HT1080 (cell line): Measurements from ENCODE around the gene BMPER. TPM values are rescaled to one million over a fixed set of nuclear protein-coding genes. Genes with fewer than 3 reads are reported as not detected.

Experiments
- DNase-seq: peaks from one replicate; pipeline ENCODE4 v3.0.0-alpha.2; 2015; ENCODE audit warnings: low read depth
- total RNA-seq: library from RNA; depleted of rRNA; stranded (reverse); fragments of >200 nt; shearing (Covaris generic); gene quantifications from 2 replicates; pipeline ENCODE4 v1.2.3, GENCODE V29; 2014

The BMPER gene
- total RNA-seq, 1 experiment from 2014 or later = 3.8 TPM

DNA sequence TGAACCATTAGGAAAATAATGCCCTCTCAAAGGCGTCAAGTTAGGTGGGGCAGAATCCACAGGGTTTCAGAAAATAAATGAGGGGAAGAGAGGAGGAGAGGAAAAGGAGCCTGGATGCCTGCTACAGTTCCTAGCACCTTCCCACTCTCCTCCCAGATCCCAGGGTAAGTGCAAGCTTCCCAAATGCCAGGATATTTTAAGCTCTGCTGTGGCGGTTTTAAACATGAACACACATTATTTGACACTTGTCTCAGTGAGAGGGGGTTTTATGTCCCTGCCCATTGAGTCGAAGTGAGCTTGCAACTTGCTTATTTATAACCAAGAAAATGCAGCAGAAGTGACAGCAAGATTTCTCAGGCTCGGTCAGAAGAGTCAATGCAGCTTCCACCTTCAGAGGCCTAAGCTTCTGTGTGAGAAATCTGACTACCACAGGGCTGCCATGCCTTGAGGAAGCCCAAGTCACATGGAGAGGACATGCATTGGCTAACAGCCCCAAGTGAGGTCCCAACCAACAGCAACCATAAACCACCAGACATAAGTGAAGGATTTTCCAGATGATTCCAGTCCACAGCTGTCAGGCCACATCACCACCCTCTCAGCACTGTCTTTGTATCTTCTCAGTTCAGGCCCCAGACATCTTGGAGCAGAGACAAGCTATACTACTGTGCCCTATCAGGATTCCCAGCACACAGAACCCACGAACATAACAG lies 17.9 kb upstream of the BMPER start:
- DNase-seq = no peak

DNA sequence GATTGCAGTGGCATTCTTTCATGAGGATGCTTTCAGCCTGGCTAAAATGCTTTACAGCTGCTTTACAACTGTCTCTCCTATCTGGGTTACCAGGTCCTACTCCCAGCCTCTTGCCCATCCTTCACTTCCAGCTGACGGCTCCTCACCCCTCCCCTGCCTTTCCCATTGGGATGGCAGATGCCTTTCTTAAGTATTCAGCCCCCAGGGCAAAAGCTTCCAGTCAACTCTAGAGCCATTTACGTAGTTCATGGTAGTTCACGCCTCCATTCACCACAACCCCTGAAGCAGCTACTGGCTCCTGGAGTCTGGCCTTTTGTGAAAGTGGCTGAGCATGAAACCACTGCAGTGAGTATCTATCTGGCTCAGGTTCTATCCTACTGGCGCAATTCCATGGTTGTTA lies 17.2 kb upstream of the BMPER start:
- DNase-seq = no peak

DNA sequence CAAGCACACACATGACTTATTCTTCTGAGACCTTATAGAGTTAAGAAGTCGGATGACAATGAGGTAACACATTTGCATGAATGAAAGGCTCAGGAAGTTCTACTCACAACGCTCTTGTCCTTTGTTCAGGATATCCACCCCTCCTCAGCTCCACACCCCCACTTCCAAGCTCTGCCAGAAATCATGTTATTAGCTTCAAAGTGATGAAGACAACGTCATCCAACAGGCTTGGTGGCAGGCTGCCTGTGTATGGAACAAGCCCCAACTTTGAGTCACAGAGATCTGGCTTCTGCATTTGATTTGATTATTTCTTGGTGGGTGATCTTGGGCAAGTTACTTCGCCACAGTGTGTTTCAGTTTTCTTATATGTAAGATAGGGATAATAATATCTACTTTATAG lies 12.4 kb upstream of the BMPER start:
- no peak for DNase-seq

DNA sequence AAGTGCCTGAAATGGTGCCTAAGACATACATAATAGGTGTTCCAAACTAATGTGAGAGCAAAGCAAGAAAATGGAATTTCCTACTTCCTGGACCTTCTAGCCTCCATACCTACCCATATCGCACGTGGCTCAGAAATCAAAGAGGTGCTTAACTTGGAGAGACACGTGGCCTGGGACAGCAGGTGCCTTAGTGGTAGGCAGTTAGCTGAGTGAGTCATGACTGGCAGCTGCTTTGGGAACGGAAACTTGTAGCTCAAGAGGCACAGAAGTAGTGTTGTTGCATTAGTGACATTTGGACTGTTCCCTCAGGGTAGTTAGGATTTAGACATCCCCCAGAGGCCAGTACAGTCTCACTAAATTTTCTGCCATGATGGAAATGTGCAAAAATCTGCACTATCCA lies 12.0 kb upstream of the BMPER start:
- no peak for DNase-seq

DNA sequence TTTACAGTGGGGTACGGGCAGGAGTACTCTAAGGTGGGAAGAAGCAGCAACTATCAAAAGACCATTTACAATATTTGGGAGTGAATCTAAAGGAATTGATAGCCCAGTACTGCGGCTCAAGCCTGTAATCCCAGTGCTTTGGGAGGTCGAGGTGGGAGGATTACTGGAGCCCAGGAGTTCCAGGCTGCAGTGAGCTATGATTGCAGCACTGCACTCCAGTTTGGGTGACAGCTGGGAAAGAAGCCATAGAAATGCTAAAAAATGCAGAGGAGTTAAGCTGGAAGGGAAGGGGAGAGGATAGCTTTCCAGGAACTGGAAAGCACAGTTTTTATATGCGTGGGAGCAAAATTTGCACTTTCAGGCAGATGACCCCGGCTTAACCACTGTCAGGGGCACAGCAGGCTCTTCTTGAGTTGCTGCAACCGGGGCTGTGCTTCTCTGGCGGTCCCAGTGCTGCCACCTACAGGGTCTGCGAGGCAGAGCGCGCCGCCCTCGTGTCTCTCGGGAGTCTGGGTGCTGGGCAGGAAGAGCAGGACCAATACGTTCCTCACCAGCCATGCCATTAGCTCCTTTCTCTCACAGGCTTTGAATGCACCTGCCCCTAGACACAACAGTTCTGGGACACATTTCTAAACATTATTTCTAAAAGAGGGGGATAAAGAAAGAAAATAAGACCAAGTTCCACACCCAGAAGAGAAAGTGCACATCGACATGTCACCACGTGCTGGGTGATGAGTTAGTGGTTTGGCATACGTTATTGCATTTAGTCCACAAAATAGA lies 10.1 kb upstream of the BMPER start:
- DNase-seq = peak; percentile 84

DNA sequence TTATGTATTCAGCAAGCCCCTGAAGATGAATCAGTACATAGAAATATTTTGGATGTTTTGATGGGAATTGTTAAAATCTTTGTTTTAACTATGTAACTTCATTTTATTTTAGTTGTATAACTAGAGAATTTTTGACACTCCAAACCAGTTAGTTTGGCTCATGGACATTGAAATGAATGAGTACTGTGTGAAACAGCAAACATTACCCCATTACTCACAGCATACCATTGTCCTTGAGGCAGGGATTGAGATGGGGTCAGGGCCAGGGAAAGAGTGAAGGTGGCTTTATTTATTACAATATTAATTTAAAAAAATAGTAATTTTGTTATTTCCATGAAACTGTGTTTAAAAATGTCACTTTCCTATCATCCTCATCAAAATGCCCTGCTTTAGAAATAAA lies 4.8 kb upstream of the BMPER start:
- DNase-seq = no peak

DNA sequence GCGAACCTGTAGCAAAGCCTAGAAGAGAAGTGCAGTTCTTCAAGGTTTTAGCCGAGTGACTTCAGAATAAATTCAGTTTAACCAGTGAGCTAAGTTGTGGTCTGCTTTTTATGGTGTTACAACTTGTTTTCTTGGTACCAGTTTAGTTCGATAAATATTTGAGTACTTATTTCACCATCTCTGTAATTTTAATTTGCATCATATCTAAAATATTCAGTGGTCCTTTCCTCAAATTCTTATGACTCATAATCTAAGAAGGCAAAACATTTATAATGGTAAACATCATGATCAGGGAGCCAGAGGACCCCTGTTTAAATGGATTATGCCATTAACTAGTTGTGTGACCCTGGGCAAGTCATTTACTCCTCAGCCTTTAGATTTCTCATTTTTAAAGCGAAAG lies 4.1 kb upstream of the BMPER start:
- DNase-seq = no peak

DNA sequence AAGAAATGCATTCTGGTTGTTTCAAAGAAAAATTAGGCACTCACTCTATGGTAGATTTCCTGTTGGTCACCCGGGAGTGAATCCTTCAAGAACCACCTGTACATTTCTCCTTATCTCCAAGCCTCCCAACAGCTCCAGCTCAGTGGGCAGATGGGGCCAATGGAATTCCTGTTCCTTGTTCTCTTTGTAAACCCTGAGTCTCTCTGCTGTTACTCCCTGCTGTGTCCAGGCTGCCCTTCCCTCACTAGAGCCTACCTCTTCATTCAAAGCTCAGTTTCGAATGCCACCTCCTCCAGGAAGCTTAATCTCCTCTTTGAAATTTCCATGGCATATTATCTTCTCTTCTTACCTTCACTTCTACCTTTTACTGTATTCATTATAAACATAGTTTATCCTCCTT lies 3.5 kb upstream of the BMPER start:
- DNase-seq = no peak

DNA sequence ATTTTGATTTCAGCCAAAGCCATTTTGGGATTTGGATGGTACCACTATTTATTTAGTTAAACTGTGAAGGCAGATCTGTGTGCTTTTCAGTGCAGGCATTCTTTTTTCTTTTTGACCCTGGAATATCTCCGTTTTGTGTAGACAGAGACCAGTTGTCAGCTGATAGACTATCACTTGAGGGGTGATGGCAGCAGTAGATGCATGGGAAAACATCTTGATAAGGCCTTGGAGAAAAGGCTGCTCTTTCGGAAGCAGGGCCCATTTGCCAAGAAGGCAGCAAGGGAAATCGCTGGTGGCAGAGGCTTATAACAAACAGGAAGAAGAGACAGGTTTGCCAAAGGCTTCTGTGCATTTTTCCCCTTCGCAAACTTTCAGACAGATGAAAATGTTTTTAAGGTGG lies 2.6 kb upstream of the BMPER start:
- DNase-seq = no peak

DNA sequence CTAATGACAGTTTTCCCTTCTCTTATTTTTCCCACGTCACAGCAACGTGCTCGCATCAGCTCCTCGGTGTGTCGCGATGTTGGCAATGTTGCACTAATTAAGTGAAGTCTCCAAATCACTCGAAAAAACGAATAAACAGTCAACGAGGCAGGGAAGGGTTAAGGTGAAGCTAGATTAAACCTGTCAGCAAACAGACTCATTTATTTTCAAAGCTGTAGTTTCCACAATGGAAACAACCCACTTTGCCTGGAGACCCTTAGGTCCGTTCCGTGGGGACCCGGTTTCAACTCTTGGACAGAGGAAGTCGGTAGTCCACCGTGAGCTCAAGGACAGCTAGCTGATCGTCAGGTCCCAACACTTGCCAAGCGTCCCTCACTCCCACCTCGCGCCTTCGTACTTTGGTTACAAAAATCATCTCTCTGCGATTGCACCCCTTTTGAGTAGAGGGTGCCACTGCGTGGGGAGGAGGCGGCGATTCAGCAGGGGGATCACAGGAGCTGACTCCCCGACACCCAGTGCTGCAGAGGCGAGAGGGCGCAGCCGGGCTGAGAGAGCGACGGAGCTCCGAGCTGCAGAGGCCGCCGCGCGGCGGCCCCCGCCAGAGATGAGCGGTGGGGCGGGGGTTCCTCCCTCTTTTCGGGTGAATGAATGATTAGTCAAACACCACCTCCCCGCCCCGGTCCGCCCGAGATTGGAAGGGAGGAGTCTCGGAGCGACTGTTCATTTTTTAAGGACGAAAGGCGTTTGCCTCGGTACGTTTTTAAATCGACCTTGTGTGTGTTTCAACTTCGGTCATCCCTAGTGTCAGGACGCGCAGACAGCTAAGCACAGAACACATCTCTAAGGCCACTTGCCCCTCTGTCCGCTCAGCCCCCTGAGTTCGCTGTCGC lies 1.3 kb upstream of the BMPER start:
- no peak for DNase-seq

DNA sequence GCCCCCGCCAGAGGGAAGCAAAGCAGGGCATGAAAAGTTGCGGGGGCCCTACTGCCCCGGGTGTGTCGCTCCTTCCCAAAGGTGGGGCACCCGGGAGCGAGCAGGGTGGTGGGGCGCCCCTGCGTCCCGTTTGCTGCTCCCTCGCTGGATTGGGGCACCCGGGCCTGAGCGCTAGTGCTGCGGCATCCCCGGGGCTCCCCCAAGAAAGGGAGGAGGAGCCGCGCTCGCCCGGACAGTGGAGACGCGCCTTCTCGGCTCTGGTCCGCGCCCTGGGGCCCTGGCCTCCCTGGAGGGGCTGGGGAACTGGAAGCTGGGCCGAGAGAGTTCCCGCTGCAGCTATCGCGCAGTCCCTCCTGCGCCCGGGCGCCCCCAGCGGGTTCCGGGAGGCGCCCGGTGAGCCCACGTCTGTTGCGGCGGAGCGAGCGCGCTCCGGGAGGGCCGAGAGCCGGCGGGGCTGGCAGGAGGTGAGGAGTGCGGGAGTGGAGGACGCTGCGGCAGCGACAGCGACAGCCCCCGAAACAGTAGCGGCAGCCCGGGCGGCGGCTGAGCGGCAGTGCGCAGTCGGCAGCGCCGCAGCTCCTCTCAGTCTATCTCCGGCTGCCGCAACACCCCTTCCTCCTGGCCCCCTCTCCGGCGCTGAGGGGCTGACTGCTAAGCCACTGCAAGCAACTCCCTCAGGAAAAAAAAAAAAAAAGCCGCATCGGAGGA lies 504 bp upstream of the BMPER start:
- peak; percentile 62 for DNase-seq

DNA sequence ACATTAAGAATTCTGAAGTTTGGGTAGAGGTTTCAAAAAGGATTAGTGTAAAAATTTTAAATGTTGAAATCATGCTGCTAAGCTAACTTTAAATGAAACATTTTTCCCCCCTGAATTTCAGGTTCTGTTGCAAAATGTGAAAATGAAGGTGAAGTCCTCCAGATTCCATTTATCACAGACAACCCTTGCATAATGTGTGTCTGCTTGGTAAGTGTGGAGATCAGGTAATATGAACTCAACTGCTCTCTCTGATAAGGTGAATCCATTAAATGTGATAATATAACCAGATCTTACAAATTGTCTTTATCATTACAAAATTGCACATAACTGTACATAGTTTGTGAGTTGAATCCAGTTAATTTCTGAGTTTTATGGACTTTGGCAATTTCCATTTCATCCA lies 1.4 kb downstream of the BMPER start:
- no peak for DNase-seq

DNA sequence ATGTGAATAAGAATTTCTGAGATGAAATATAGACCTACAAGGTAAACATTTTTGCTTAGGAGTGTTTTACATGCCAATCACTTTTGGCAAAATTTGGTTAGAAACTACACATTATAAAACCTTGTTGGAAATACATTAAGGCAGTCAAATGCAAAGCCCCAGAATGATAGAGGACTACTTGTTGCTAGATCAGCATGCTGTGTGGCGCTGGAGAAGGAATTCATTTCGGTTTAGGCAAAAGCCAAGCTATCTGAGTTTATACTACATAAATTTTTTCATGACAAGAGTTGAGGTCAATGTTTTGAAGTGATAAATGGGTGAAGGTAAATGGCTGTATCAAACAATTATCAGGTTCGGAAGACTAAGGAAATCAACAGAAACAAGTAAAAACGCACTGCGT lies 2.3 kb downstream of the BMPER start:
- DNase-seq = no peak

DNA sequence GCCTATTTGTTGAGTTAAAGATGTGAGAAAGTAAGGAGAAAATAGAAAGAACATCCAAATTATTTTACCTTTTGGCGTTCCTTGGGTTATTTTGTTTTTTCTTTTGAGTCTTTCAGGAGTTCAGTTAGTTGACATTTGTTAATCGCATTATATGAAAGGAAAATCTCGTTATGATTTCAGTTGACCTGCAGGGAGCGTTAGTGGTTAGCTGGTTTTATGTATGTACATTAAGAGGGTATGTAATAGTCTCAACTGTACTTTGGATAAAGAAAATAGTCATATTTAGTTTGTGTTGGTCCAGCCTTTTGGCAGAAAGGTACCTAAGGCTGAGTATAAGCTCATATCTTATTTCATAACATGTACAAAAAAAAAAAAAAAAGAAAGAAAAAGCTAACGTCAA lies 4.0 kb downstream of the BMPER start:
- no peak for DNase-seq

DNA sequence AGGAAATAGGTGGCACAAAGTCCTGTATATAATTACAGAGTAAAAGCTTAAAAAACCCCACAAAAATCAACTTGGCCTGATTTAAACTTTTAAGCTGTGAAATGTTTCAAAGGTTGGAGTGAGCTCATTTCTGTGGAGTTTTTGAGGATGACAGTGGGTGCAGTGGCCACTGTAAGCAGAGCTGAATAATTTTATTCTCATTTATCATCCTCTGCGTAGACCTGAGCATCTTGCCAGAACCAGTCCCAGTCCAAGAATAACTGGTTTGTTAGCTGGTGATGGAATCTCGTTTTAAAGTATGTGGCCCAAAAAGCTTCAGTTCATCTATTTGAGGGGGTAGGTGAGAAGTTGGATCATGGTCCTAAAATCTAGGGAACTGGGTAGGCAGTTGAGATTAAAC lies 4.4 kb downstream of the BMPER start:
- no peak for DNase-seq

DNA sequence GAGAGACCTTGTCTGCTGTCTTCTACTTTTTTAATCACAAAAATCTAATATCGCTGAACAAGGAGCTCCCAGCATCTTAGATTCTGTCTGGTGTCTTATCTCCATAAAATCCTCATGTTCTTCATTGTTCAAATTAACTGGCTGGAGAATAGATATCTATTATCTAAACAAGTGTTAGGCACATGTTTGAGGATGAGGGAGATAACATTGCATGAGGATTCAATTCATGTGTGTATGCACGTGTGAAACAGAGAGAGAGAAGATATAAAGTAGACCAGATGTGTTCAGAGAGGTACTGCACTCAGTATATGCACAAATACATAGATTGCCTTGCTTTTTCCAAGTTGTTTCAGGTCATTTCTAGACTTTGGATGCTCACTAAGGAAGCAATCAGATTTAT lies 5.4 kb downstream of the BMPER start:
- no peak for DNase-seq

DNA sequence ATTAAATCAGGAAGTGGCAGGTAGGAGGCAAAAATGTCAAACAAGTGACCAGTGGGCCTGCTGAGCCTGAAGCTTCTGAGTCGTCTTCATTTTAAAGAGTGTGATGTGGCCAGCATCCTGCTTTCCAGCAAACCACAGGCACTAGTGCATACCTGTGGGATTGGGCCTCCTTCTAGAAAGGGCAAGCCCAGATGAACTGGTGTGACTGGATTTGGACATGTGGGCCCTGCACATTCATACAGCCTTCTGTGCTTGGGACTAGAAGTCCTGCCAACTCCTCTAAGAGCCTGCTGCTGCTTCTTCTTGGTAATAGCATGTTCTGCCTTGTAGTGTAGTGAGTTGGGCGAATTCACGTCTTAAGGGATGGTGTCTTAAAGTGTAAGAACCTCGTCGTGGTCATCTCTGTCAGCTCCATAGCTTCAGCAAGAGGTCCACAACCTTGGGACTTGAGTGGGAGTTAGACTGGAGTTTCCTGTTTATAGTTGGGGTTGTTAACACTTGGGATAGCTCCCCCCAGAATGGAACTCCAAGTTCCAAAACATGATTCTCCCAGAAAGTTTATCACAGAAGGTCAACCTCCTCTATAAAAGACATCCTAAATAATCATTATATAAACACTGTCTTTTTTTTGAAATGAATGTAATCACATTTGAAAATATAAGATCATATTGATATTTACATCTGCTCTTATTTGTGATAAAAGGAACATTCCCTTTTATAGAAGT lies 11.2 kb downstream of the BMPER start:
- peak; percentile 19 for DNase-seq

DNA sequence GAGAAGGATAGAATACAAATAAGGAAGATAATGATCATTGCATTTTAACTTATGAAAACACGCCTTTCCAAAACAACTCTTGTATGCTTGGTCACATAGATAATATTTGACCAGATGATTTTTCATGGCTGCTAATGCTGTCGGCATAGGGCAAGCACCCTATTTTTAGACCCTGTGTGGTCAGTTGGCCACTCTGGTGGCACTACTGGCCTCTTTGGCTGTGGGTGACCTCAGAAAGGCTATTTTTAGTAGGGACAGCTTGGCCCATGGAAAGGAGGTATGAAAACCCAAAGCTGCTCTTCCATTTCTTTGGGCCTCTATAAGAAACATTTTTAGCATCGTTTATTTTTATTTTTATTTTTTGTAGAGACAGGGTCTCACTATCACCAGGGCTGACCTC lies 12.3 kb downstream of the BMPER start:
- no peak for DNase-seq

DNA sequence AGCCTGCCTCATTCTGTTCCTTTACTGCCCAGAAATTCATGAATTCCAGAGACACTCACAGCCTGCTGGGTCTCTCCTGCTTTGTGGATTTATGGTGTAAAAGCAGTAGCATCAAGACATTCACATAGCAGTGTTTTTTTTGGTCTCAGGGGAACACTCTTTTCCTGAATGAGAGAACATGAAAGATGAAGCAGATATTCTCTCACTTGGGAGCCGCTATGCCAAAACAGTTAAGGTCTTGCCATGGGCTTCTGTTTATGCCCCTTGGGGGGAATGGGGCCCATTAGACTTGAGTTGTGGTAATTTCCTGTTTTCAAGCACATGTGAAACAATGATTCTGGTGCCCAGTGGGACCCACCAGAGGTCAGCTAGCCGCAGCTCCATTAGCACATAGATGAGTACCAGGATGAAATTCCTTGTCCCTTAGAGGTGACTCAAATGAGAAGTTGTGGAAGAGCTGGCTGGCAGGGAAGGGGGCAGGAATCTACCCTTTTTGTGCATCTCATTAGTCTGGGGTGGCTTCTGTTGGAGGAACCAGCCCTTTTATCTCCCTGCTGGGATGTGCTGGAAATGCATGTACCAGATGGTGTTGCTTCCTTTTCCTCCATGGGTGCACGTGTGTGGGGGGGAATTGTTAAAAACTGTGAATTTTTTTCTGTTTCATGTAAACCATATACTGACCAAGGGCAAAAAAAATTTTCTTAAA lies 13.3 kb downstream of the BMPER start:
- no peak for DNase-seq

DNA sequence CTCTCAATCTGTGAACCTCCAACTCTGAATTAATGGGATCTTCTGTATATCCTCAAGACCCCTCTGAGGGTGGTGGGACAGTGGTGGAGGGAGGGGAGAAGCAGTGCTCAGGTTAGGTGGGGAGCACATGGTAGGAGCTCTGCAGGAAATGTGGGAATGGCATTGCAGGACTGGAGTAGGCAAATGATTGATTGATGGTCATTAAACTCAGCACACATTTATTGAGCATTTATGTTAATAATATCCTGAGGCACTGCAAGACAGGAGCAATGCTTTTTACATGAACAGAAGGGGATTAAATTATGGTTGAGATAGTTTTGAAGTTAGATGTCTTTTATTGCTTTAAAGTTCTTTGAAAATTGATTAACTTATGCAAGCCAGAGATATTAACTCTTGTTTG lies 14.1 kb downstream of the BMPER start:
- no peak for DNase-seq
